Chondrocyte (in vitro differentiated cells): ENCODE data around the gene HOXC10. TPM values are rescaled to one million over a fixed set of nuclear protein-coding genes. Genes with fewer than 3 reads are reported as not detected.
A peak's percentile ranks its signal among the peaks of the same experiment; 100 is the strongest.

Experiments used
- DNase-seq: peaks from one replicate; pipeline ENCODE4 v3.0.0; 2021; ENCODE audit warnings: mixed read lengths, low spot score
- H3K27ac Mint-ChIP-seq: one replicate; pipeline ENCODE4 v1.8.0; 2021; ENCODE audit warnings: mild to moderate bottlenecking, moderate library complexity, mixed read lengths; ENCODE audit not compliant: unreplicated experiment
- H3K27me3 Mint-ChIP-seq: 2 replicates; pipeline ENCODE4 v1.8.0; 2021; ENCODE audit warnings: low read depth, mixed read lengths
- H3K36me3 Mint-ChIP-seq: 2 replicates; pipeline ENCODE4 v1.8.0; 2021; ENCODE audit warnings: low read depth, mixed read lengths
- H3K4me1 Mint-ChIP-seq: 2 replicates; pipeline ENCODE4 v1.8.0; 2021; ENCODE audit warnings: low read depth, mild to moderate bottlenecking, mixed read lengths
- H3K4me3 Mint-ChIP-seq: one replicate; pipeline ENCODE4 v1.8.0; 2021; ENCODE audit warnings: mild to moderate bottlenecking, moderate library complexity, mixed read lengths; ENCODE audit not compliant: unreplicated experiment
- H3K9me3 Mint-ChIP-seq: 2 replicates; pipeline ENCODE4 v1.8.0; 2021; ENCODE audit warnings: low read depth, mixed read lengths
- total RNA-seq: library from RNA; stranded (reverse); gene quantifications from 3 replicates; pipeline ENCODE4 v1.2.1, GENCODE V29; 2021
- TF ChIP-seq, protein P1 (sequence below): fragments of 200-600 bp; sonication (generic); IDR thresholded peaks from 2 replicates; pipeline ENCODE4 v1.5.0; 2021; ENCODE audit warnings: antibody characterized with exemption, mild to moderate bottlenecking, moderate library complexity

The HOXC10 gene
- total RNA-seq, 1 donor from 2014 or later, result not detected

DNA sequence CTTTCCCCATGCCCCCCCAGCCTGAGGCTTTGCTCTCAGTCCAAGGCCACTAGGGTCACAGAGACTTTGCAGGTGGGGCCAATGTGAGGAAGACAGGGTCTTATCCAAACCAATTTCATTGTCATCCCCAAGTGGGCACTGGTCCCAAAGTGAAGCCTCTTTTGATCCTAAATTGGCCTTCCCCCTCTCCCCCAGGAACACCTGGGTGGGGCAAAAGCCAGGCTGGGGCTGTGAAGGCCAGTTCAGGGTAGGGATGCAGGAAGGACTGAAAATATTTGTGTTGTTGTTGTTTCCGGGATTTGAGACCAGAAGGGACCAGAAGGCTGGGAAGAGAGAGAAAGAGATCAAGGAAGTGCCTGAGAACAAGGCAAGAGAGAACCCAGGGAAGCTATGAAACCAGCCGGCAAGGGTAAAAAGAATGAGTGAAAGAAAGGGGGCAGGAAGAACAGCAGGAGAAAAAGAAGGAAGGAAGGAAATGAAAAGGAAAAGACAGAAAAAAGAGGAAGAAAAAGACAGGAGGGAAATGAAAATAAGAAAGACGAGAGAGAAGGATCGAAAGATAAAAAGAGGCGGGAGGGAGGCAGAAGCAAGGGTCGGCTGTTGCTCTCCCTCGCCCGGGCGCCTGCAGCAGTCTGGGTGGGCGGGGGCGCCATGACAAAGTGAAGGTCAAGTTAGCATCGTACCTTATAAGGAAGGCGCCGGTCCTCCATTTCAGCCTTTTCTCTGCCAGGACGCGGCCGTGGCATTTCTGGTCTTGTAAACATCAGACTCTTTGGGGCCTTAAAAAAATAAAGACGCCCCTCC lies 19.5 kb upstream of the HOXC10 start:
- TF ChIP-seq, protein P1, sequence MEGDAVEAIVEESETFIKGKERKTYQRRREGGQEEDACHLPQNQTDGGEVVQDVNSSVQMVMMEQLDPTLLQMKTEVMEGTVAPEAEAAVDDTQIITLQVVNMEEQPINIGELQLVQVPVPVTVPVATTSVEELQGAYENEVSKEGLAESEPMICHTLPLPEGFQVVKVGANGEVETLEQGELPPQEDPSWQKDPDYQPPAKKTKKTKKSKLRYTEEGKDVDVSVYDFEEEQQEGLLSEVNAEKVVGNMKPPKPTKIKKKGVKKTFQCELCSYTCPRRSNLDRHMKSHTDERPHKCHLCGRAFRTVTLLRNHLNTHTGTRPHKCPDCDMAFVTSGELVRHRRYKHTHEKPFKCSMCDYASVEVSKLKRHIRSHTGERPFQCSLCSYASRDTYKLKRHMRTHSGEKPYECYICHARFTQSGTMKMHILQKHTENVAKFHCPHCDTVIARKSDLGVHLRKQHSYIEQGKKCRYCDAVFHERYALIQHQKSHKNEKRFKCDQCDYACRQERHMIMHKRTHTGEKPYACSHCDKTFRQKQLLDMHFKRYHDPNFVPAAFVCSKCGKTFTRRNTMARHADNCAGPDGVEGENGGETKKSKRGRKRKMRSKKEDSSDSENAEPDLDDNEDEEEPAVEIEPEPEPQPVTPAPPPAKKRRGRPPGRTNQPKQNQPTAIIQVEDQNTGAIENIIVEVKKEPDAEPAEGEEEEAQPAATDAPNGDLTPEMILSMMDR, result no peak
- Mint-ChIP-seq H3K36me3 (peaks cover under 1% of the 10 kb centered on the region), H3K27me3 (peaks cover 88% of the 10 kb centered on the region), H3K27ac (no peak overlapping the region), H3K4me1 (peaks cover 7% of the 10 kb centered on the region), H3K4me3 (no peak overlapping the region), H3K9me3 (no peaks in the 10 kb centered on the region)
- DNase-seq, result no peak

DNA sequence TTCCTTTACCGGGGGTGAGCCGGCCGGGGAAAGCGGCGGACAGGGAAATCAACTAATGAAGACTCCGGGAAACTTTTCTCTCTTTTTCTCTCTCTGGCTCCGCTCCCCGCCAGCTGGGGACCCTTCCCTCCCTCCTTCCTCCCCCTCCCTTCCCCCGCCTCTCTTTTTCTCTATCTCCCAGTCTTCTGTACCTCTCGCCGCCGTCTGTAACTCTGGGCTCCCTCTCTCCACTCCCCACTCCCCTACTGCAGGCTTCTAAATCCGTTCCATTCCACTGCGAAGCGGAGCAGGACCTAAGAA lies 18.9 kb upstream of the HOXC10 start:
- Mint-ChIP-seq H3K27ac (no peak overlapping the region), H3K36me3 (no peaks in the 10 kb centered on the region), H3K4me3 (no peak overlapping the region), H3K4me1 (peaks cover 7% of the 10 kb centered on the region), H3K27me3 (peaks cover 90% of the 10 kb centered on the region), H3K9me3 (no peaks in the 10 kb centered on the region)
- DNase-seq, result no peak
- TF ChIP-seq, protein P1, result no peak

DNA sequence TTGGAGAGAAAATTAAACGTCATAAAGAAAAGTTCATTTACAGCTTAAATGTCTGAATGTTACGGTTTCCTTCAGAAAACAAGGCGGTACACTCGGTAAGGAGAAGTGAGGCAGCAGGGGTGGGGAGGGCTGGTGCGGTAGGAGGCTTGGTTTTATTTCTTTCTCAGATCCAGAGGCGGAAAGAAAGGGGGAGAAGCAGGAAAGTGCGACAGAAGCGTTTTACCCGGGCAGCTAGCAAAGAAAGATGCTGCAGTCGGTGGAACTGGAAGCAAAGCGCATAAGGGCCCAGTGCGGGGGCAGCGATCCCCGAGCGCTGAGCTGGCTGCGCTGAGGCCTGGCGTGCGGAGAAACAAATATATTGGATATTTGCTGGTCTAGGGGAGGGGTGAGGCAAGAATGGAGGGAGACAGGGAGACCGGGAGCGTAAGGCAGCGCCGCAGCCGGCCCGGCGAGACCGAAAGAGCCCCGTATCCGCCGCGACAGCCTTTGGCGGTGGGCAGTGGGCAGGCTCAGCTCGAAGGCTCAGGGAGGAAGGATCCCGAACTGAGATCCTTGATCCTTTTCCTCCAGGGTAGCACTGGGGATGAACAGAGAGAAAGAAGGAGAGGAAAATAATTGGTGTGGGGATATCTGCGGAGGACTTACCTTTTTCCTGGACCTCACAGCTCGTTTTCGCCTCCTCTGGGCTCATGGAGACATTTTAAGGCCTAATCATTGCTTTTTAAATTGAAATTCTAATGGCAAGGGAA lies 18.4 kb upstream of the HOXC10 start:
- Mint-ChIP-seq H3K9me3 (no peaks in the 10 kb centered on the region), H3K4me1 (peaks cover 7% of the 10 kb centered on the region), H3K4me3 (no peak overlapping the region), H3K27me3 (peaks cover 92% of the 10 kb centered on the region), H3K36me3 (no peaks in the 10 kb centered on the region), H3K27ac (no peak overlapping the region)
- TF ChIP-seq, protein P1, result no peak
- DNase-seq, result no peak

DNA sequence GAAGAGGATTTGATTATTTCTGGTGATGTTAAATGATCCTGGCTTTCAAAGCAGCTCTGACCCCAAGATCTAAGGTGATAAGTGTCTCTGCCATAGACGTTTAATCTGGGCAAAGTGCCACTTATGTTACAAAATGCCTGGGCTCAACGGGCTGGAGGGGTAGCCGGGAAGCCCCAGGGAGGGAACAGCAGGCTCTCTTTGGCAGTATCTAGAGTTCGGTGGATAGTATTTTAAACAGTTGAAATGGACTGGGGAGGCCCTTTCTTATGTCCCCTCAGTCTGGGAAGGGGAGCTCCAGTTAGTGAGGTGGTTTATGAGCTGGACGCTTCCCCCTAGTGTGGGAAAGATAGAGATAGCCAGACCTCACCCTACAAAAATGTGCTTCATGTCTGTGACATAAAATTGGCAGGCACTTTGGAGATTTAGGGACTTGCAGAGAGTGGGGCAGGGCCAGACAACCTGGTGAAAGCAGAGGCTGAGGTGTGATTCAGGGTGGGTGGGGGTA lies 17.5 kb upstream of the HOXC10 start:
- peak; percentile 27 for DNase-seq
- no peak overlapping the region for H3K27ac Mint-ChIP-seq
- TF ChIP-seq, protein P1, result no peak
- peaks cover 7% of the 10 kb centered on the region for H3K4me1 Mint-ChIP-seq
- no peaks in the 10 kb centered on the region for H3K9me3 Mint-ChIP-seq
- H3K36me3 Mint-ChIP-seq, result no peaks in the 10 kb centered on the region
- no peak overlapping the region for H3K4me3 Mint-ChIP-seq
- H3K27me3 Mint-ChIP-seq, result peaks cover 96% of the 10 kb centered on the region

DNA sequence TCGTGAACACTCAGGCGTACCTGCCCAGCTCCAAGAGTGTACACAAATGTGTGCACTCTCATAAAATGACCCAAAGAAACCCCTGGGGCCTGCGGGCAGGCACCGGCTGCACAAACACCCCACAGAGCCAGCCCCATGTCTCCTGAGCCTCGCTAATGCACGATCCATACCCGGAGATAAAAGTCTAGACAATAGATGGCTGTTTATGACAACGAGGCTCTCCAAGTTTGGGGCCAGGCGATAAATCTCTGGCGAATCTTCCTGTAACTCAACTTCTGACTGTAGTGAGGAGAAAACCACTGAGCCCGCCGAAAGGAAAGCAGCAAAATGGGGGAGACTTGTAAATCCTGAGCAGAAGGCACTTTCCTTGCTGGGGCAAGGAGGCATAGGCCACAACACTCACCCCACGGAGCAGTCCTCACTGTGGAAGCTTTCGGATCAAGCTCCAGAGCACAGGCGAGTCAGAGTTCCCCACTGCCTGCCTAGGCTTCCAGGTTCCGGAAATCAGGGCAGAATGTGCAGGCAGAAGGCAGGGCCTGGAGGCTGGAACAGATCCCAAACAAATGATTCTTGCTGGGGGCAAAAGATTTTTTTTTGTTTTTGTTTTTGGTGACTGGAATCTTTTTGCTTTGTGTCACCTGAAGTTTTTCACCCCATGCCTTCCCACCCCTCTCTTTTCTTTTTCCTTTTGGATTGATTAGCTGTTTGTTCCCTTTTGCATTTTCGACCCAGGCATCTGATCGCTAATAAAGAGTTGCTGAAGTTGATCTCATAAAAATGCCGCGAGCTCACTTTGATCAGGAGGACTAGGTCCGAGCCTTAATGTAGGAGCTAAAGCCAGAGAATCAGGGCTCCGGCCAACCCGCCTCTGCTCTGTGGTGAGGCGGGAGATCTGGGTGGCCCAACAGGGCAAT lies 16.5 kb upstream of the HOXC10 start:
- TF ChIP-seq, protein P1, result no peak
- H3K9me3 Mint-ChIP-seq, result no peaks in the 10 kb centered on the region
- peaks cover 2% of the 10 kb centered on the region for H3K36me3 Mint-ChIP-seq
- DNase-seq, result peak; percentile 32
- peaks cover 12% of the 10 kb centered on the region for H3K4me1 Mint-ChIP-seq
- no peak overlapping the region for H3K27ac Mint-ChIP-seq
- H3K27me3 Mint-ChIP-seq, result peaks cover 96% of the 10 kb centered on the region
- H3K4me3 Mint-ChIP-seq, result no peak overlapping the region
